HG03095 (cell line): Measurements from ENCODE around the gene NAPG.
"Not testable (repeated sequence)": the region's sequence is repeated elsewhere in the genome, so short reads cannot be mapped to it uniquely, and the experiment has no call there.

Experiments used
- ATAC-seq: cut with Tn5 transposase; IDR thresholded peaks from one replicate; pipeline ENCODE4 v1.9.1; 2021; ENCODE audit warnings: moderate library complexity; ENCODE audit not compliant: unreplicated experiment

NAPG gene

DNA sequence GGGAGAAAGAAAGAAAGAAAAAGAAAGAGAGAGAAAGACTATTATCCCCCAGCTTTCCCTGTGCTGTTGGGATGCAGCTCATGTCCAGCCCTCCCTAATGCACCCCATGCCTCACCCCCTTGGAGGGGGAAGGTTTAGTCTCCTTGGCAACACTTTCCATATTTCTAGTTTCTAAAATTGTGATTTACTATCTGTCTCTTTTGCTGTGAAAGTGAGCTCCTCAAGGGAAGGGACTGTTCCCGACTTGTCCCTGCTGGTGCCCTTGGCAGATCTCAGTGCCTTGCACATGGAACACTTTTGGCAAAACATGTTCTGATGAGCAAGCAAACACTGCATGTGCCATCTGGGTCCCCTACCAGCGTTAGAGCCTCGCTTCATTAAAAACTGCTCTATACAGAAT, 11.7 kb upstream of the NAPG start:
- no peak for ATAC-seq

- ATAC-seq, result no peak
Measured at GRCh38 chr18:10514601-10515000, 11.2 kb upstream of the NAPG start.

DNA sequence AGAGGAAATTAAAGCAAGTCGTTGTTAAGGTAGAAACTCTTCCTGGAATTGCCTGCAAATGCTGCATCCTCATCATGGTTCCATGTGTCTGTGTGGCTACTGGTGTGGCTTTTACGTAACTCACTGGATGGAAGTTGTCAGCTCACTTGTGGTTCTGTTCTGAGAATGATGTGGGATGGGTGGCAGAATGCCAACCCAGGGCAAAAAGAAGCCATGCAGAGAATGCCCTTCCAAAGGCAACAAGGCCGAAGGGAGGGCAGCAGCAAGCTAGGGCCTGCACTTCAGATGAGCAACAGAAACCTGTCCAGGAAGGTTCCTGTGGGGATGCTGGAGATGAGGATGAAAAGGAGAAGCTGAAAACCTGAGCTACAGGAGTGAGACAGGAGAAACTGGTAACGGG, 10.4 kb upstream of the NAPG start:
- ATAC-seq, result no peak

DNA sequence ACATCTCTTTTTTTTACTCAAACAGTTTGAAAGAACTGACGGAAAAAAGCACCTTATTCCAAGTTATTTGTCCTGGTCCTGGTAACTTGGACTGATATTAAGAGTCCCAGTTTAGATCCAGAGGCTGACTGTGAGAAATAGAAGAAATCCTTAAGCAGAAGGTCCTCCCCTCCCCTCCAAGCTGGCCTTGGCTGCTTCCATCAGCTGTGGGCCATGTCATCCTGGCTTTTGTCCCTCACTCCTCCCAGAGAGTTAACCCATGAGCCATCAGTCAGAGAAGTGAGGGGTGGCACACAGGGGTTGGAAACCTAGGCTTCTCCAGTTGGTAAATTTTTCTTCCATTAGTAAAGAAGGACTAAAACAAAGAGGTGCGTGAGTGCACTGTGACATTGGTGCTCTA, 9.7 kb upstream of the NAPG start:
- ATAC-seq, result no peak

DNA sequence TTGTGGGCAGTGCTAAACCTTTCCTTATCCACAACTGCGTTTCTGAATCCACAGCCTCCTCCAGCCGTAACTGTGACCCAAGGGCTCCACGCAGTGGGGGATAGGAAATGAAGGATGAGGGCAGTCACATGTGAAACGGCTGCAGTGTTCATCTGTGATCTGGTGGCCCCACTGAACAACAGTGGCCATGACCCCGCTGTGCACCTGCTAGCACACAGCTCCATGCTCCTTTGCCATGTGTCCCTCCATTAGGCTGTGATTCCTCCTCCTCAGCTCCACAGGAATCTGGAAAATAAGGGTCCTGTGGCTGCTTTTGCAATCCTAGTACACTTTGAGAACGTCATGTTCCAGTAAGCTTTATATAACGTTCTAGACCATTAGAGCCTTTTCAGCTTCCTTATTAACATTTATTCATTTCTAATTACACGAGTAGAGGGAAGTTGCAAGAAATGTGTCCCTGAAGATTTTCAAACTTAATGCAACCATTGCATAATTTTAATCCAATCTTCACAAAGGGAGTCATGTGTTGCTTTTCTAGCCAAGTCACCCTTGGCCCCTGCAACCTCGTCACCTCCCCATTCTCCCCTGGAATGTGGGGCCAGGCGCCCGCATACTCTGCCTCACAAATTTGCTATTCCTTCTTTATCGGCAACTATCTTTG, 7.1 kb upstream of the NAPG start:
- no peak for ATAC-seq

DNA sequence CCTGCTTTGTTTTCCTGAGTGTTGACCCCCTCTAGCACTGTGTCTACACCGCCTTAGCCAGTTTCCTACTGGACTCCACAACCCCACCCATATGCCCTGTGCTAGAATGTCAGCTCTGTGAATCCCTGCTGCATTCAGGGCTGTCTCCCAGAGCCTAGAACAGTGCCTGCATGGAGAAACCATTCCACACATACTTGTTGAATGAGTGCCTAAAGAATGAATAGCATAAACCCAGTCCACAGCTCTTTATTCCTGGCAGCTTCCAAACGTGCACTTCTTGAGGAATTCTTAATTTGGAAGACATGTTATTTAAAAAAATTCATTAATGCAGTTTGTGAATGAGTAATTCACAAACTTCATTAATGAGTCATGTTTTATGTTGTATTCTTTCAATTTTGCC, 6.5 kb upstream of the NAPG start:
- ATAC-seq, result no peak

- no peak for ATAC-seq
Measured at GRCh38 chr18:10519999-10520935, 5.6 kb upstream of the NAPG start.

GRCh38 chr18:10521566-10521965, 4.3 kb upstream of the NAPG start:
- no peak for ATAC-seq

DNA sequence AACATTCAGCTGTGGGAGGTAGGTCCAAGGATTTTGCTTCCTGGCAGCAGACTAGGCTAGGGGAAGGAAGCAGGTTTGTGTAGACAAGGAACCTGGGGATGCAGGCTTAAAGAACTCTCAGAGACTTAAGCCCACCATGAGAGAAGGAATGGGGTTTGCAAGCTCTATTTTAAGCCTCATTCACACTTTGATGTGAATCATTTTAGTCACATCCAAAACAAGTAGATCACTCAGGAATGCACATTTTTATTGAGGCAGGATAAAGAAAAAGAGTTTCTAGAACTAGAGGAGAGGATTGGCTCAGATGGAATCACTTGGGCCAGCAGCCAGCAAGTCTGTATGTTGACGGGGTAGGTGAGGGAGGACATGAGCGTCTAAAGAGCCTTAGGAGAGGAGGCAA, 3.3 kb upstream of the NAPG start:
- ATAC-seq, result no peak

DNA sequence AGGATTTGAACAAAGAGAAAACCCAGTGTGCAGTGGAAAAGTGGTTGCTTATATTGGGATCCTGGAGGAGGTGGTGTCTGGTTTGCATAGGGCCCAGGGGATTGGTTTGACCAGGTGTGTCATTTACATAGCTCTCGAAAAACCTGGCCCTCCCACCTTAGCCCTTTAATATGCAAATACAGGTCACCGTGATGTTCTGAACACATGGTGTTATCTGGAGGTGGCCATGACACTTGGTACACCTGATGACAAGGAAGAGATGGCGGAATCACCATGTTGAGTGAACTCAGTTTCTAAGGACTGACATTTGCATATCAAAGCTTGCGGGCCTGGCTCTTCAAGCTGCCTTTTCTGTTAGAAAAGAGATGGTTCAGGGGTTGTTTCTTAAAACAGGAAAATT, 2.3 kb upstream of the NAPG start:
- ATAC-seq, result no peak

DNA sequence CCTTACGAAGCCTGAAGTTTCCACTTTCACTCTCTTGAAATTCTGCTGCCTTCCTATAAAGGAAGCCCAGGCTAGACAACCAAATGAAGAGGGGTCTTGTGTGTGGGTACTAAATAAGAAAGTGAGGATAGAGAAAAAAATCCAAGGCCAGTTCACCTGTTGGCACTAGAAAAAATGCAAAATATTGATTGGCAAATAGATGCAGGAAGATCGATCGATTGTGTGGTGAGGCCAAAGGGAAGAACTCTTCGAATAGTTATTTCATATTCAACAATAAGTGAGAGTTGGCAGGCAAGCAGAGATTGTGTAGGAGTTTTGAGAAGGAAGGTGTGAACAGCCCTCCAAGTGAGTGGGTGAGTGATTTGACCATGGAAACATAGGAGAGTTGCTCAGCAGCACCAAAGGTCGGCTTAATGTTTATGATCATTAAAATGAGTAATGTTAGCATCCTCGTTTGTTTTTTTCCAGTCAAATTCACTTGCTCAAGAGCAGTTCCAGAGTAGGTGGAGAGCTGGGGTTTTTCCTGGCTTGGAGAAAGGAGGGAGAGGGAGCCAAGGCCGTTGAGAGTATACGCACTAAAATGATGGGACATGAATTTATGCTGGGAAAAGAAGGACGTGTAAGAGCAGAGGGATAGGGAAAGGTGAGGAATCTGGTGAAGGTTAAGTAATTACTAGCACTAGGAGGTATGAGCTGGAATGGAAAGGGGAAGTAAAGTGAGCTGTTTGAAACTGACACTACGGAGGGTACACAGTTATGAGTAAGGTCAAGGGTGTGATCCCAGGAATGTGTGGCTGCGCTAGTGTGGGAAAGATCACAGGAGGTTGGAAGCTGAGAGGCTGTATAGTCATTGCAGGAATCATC, 1.1 kb upstream of the NAPG start:
- ATAC-seq, result no peak

GRCh38 chr18:10525371-10525691, 496 bp upstream of the NAPG start:
- ATAC-seq, result no peak

DNA sequence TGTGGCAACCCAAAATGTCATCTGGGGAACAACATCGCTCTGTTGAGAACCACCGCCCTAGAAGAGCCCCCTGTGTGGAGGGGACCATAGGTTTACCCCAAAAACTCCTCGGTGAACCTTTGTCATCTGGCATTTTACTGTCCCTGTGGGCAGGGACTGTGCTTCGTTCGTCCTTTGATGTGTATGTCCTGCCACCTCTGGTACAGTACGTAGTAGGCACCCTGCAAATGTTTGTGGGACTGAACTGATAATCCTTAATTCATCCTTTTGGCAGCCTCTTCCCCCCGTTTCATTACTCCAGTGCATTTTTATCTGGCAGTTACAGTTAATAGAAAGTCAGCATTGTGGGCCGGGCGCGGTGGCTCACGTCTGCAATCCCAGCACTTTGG, 728 bp downstream of the NAPG start:
- no peak for ATAC-seq

DNA sequence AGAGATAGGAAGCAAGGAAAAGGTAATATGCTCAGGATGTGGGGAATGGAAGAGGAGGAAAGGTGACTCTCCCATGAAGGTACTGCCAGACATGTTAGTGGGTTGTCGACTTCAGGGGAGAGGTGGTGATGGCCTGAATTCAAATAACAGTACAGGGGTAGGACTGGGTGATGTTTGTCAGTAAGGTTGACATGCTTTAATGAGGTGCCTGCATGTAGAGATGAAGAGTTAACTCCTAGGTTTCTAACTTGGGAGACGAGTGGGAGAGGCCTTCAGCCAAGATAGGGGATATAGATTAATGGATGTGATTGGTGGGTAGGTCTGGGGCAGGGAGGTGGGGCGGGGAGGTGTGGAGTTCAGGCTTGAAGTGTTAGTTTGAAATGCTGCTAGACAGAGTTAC, 2.6 kb downstream of the NAPG start:
- ATAC-seq, result no peak

- ATAC-seq, result no peak
Measured at GRCh38 chr18:10530002-10530401, 4.2 kb downstream of the NAPG start.

DNA sequence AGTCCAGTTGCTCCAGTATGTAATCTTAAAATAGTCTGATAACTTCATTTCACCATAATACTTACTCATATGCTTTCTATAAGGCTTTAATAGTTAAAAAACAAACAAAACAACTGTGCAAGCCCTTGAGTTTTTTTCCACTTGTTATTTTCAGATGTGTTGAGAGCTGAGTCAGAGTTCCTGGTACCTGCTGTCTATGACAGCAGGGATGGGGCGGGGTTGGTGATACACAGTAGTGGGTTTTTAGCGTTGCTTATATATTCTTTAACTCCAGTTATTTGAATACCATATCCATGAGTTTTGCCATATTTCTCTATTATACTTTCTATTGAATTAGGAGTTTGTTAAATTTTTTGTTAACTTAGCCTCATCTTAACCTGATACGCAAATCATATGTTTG, 5.0 kb downstream of the NAPG start:
- no peak for ATAC-seq

DNA sequence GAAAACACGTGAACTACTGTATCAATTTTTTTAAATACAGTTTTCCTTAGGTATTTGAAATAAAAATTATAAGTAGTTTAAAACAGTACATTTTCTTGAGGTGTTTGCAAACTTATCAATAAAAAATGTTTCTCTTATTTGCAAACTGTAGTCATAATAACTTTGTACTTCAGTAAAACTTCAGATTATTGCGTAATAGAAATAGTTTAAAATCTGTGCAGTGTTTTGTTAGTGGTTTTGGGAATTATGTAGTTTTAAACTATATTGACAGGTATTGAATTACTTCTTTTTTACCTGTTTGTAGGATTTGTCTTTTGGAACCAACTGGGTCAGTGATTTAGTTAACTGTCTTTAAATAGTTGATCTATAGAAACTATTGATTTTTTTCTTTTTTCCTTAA, 7.3 kb downstream of the NAPG start:
- ATAC-seq, result no peak

- ATAC-seq, result no peak
Measured at GRCh38 chr18:10536280-10536679, 10.5 kb downstream of the NAPG start.

GRCh38 chr18:10537765-10538164, 11.9 kb downstream of the NAPG start:
- no peak for ATAC-seq

GRCh38 chr18:10539124-10539523, 13.3 kb downstream of the NAPG start:
- ATAC-seq, result not testable (repeated sequence)

GRCh38 chr18:10543277-10543676, 17.4 kb downstream of the NAPG start:
- ATAC-seq, result no peak
